ENCODE results near the gene C1orf35.

The C1orf35 gene

GRCh38 chr1:228093050-228093906, 9.8 kb downstream of the C1orf35 start:
- DNase-seq = no peak

- DNase-seq = no peak
Observed at GRCh38 chr1:228092342-228093049, 10.6 kb downstream of the C1orf35 start.

- no peak for DNase-seq
Observed at GRCh38 chr1:228091084-228091483, 12.0 kb downstream of the C1orf35 start.

- DNase-seq = no peak
Observed at GRCh38 chr1:228090613-228091081, 12.5 kb downstream of the C1orf35 start.

- no peak for DNase-seq
Observed at GRCh38 chr1:228089519-228090380, 13.4 kb downstream of the C1orf35 start.

GRCh38 chr1:228088586-228089498, 14.3 kb downstream of the C1orf35 start:
- DNase-seq = no peak

- no peak for DNase-seq
Observed at GRCh38 chr1:228087771-228088251, 15.3 kb downstream of the C1orf35 start.

- no peak for DNase-seq
Observed at GRCh38 chr1:228085287-228085951, 17.7 kb downstream of the C1orf35 start.

GRCh38 chr1:228084797-228085196, 18.3 kb downstream of the C1orf35 start:
- DNase-seq = no peak

GRCh38 chr1:228084325-228084724, 18.8 kb downstream of the C1orf35 start:
- no peak for DNase-seq

GRCh38 chr1:228083871-228084278, 19.2 kb downstream of the C1orf35 start:
- DNase-seq = no peak

GRCh38 chr1:228082918-228083870, 19.9 kb downstream of the C1orf35 start:
- DNase-seq = peak; percentile 25

- DNase-seq = peak; percentile 90
Observed at GRCh38 chr1:228082214-228082917, 20.8 kb downstream of the C1orf35 start, which contains the start of gene ARF1. Gene ARF1 (plus strand): TSS chr1:228082708. CDS start chr1:228097115, 14,407 bp downstream.

- no peak for DNase-seq
Observed at GRCh38 chr1:228081578-228082213, 21.4 kb downstream of the C1orf35 start.

GRCh38 chr1:228081144-228081543, 22.0 kb downstream of the C1orf35 start:
- DNase-seq = no peak

- no peak for DNase-seq
Observed at GRCh38 chr1:228079601-228080263, 23.4 kb downstream of the C1orf35 start.

- DNase-seq = no peak
Observed at GRCh38 chr1:228079013-228079412, 24.1 kb downstream of the C1orf35 start.

Measured in activated CD4-positive, alpha-beta T cell treated with anti-CD3 and anti-CD28 coated beads, Interleukin-2, amount 50 U/mL, for 1 hour (primary cell).